Dermis microvascular lymphatic vessel endothelial cell (primary cell): ENCODE results near the gene TBCC. TPM values are rescaled to one million over a fixed set of nuclear protein-coding genes. Genes with fewer than 3 reads are reported as not detected.

ENCODE experiments used
- DNase-seq, 2 donors: peaks; one replicate each; pipeline versions ENCODE4 v3.0.0 to v3.0.0-alpha.2; 2010; ENCODE audit warnings: low read depth in 2 of 2
- total RNA-seq: library from RNA; depleted of rRNA; stranded (reverse); fragments of >200 nt; gene quantifications from 2 replicates; pipeline ENCODE4 v1.2.1, GENCODE V29; 2014

The TBCC gene
- total RNA-seq, 1 donor from 2014 or later: 29.1 TPM

DNA sequence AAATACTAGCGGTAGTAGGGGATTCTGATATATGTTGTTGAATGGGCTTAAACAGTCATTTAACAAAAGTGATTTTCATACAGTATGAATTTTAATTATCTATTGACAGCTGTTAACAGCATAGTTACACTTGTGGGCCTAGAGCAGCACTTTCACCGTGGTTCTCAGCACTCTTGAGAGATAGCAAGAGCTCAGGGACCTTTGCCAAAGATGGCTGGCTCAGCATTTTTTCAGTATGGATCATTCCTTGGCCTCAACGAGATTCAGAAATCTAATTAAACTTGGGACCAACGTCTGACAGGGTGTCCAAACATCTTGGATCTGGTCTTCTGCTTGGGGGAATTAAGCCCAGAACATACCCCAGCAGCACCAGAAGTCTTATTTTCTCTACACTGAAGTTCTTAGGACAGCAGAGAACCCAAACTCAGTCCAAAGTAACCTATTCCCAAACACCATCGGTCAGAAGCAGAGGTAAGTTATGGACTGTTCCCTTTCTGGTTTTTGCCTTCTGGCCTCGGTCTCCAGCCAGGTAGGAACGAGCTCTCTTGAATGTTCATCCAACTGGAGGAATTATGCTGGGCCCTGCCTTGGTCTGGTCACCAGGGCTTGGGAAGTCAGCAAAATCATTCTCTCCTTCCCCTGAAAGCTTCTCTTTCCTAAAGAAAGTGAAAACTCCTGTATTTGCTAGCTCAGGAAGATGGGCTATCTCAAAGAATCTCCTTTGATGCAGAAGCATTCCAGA, 49.2 kb downstream of the TBCC start:
- no peak for DNase-seq

GRCh38 chr6:42694586-42694985, 51.3 kb downstream of the TBCC start:
- DNase-seq: peak in 1 of 2 donors; percentile 50

Other genes starting within 250 kb of the TBCC start
- gene UBR2, start 182.1 kb downstream of the TBCC start, total RNA-seq: 22.5 and 22.9 TPM in 2 replicates
- 0.13 and 0.38 TPM in 2 replicates for gene PRPH2, start 23.5 kb downstream of the TBCC start, total RNA-seq
- gene BICRAL, start 35.9 kb upstream of the TBCC start, total RNA-seq: 3.0 and 5.6 TPM in 2 replicates
- 85.9 and 86.1 TPM in 2 replicates for gene RPL7L1, start 133.5 kb upstream of the TBCC start, total RNA-seq
- gene PTCRA, start 169.9 kb upstream of the TBCC start, total RNA-seq: not detected in 2 replicates
- 15.5 and 22.3 TPM in 2 replicates for gene CNPY3, start 183.4 kb upstream of the TBCC start, total RNA-seq
- gene GNMT, start 214.7 kb upstream of the TBCC start, total RNA-seq: under 0.01 and 0.13 TPM in 2 replicates
- gene PEX6, start 233.1 kb upstream of the TBCC start, total RNA-seq: 23.0 and 29.7 TPM in 2 replicates
- gene PPP2R5D, start 238.5 kb upstream of the TBCC start, total RNA-seq: 27.6 and 32.5 TPM in 2 replicates